OCI-LY1 (cell line): ENCODE data around the gene LRRC37A2.
"Not testable (repeated sequence)": the region's sequence is repeated elsewhere in the genome, so short reads cannot be mapped to it uniquely, and the experiment has no call there.

Experiments
- EZH2 ChIP-seq: fragments of 200-600 bp; sonication (generic), shearing (Covaris generic); IDR thresholded peaks from 2 replicates; pipeline ENCODE4 v1.8.0; 2017; ENCODE audit warnings: borderline replicate concordance, mixed run types, mild to moderate bottlenecking, antibody characterized with exemption, low read length, moderate library complexity, mixed read lengths
- TF ChIP-seq, protein P1 (sequence below): fragments of 200-600 bp; sonication (generic), shearing (Covaris generic); IDR thresholded peaks from 2 replicates; pipeline ENCODE4 v1.5.1; 2017; ENCODE audit warnings: mild to moderate bottlenecking, antibody characterized with exemption, low read length, moderate library complexity, mixed read lengths

DNA sequence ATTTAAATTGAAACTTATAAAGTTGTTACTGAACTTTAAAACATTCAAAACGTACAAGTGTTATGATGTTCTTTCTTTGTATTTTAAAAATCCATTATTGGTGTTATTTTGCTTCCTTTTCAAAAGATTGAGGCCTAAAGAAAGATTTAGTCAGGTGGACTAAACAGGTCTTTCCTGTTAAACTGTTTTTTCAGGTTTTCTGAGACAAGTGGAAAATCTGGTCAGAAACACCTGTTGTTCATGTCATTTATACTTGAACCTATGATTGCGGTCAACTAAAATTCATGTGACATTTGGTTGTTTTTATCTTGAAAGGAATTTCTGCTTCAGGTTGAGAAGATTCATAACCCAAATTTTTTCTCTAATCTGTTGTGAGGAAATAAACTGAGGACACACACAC lies 31.0 kb upstream of the LRRC37A2 start:
- TF ChIP-seq, protein P1, sequence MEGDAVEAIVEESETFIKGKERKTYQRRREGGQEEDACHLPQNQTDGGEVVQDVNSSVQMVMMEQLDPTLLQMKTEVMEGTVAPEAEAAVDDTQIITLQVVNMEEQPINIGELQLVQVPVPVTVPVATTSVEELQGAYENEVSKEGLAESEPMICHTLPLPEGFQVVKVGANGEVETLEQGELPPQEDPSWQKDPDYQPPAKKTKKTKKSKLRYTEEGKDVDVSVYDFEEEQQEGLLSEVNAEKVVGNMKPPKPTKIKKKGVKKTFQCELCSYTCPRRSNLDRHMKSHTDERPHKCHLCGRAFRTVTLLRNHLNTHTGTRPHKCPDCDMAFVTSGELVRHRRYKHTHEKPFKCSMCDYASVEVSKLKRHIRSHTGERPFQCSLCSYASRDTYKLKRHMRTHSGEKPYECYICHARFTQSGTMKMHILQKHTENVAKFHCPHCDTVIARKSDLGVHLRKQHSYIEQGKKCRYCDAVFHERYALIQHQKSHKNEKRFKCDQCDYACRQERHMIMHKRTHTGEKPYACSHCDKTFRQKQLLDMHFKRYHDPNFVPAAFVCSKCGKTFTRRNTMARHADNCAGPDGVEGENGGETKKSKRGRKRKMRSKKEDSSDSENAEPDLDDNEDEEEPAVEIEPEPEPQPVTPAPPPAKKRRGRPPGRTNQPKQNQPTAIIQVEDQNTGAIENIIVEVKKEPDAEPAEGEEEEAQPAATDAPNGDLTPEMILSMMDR, result not testable (repeated sequence)
- TF ChIP-seq EZH2, result not testable (repeated sequence)
